CD4-positive, alpha-beta T cell treated with Interferon gamma for 1 hour (primary cell): Measurements from ENCODE around the gene CPA1.

Experiments
- DNase-seq: peaks from one replicate; pipeline ENCODE4 v3.0.0-alpha.2; 2020

The CPA1 gene

GRCh38 chr7:130430841-130431666, 50.8 kb downstream of the CPA1 start:
- no peak for DNase-seq

DNA sequence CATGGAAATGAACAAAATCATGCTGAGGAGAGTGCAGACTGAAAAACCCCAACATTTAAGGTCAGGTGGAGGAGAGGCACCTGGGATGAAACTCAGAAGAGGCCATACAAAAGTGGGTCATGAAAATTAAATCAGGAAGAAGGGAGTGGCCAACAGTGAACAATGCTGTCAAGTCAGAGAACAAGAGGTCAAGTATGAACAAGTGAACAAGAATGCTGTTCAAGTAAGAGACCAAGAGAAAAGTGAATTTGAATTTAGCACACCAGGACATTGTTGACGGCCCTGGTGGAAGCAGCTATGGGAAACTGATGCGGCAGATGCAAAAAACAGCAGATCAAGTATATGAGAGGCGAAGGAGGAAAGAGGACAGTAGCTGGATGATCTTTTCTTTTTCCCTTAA, 52.6 kb downstream of the CPA1 start:
- no peak for DNase-seq

- no peak for DNase-seq
Observed at GRCh38 chr7:130433301-130433700, 53.0 kb downstream of the CPA1 start.

- DNase-seq: no peak
Observed at GRCh38 chr7:130435311-130435854, 55.1 kb downstream of the CPA1 start.

DNA sequence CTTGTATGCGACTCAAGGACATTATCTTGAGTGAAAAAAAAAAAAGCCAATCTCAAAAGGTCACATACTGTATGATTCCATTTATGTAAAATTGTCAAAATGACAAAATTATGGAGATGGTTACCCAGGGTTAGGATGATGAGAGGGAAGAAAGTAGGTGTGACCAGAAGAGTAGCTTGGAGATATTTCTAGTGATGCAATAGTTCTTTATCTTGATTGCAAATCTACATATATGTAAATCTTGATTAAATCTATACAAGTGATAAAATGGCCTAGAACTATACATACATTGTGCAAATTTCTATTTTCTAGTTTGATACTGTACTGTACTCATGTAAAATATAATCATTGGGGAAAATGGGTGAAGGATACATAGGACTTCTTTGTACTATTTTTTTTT, 56.0 kb downstream of the CPA1 start:
- DNase-seq: no peak
